ENCODE data around the gene ENHO.

- TF ChIP-seq POLR2A (IDR thresholded peaks at IDR 0.05): no peak
- TF ChIP-seq, protein P1, sequence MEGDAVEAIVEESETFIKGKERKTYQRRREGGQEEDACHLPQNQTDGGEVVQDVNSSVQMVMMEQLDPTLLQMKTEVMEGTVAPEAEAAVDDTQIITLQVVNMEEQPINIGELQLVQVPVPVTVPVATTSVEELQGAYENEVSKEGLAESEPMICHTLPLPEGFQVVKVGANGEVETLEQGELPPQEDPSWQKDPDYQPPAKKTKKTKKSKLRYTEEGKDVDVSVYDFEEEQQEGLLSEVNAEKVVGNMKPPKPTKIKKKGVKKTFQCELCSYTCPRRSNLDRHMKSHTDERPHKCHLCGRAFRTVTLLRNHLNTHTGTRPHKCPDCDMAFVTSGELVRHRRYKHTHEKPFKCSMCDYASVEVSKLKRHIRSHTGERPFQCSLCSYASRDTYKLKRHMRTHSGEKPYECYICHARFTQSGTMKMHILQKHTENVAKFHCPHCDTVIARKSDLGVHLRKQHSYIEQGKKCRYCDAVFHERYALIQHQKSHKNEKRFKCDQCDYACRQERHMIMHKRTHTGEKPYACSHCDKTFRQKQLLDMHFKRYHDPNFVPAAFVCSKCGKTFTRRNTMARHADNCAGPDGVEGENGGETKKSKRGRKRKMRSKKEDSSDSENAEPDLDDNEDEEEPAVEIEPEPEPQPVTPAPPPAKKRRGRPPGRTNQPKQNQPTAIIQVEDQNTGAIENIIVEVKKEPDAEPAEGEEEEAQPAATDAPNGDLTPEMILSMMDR (IDR thresholded peaks at IDR 0.05): no peak
Observed at GRCh38 chr9:34513567-34514214, 9.1 kb downstream of the ENHO start.
